ENCODE data around the gene SMIM32.
A peak's percentile ranks its signal among the peaks of the same experiment; 100 is the strongest.

DNA sequence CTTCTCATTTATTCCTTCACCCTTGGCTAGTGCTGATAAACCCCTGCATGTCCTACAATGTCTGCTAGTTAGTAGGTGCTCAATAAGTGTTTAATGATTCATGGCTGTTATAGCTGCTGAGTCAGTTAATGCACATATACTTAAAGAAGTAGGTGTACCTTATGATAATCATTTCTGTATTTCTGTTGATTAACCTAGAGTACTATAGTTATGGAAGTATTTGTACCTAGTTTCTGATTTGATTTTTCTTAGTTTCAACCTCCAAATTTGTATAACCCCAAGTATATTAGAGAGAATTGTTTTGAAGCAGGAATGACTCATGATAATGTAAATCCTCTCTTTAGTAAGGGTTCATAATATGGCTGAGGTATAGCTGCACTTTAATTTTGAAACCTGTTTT, 51.4 kb downstream of the SMIM32 start:
- TF ChIP-seq, protein P1, sequence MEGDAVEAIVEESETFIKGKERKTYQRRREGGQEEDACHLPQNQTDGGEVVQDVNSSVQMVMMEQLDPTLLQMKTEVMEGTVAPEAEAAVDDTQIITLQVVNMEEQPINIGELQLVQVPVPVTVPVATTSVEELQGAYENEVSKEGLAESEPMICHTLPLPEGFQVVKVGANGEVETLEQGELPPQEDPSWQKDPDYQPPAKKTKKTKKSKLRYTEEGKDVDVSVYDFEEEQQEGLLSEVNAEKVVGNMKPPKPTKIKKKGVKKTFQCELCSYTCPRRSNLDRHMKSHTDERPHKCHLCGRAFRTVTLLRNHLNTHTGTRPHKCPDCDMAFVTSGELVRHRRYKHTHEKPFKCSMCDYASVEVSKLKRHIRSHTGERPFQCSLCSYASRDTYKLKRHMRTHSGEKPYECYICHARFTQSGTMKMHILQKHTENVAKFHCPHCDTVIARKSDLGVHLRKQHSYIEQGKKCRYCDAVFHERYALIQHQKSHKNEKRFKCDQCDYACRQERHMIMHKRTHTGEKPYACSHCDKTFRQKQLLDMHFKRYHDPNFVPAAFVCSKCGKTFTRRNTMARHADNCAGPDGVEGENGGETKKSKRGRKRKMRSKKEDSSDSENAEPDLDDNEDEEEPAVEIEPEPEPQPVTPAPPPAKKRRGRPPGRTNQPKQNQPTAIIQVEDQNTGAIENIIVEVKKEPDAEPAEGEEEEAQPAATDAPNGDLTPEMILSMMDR (CRISPR knock-in tag; IDR thresholded peaks at IDR 0.05) = no peak
- TF ChIP-seq ZNF501 (CRISPR knock-in tag; IDR thresholded peaks at IDR 0.05) (no peak), EP300 (IDR thresholded peaks at IDR 0.05; ENCODE audit: low read depth in 2 of 2, low read length in 2 of 2) (no peak), EP300 (CRISPR knock-in tag; IDR thresholded peaks at IDR 0.05; ENCODE audit: borderline replicate concordance) (no peak), MAFF (IDR thresholded peaks at IDR 0.05; ENCODE audit: low read depth, low read length) (0 out of 2 replicates have a peak, but pooled peaks have one; percentile 2), POLR2A (IDR thresholded peaks at IDR 0.05; ENCODE audit: insufficient read depth in 1 of 2, low read depth in 2 of 2, low read length in 2 of 2) (no peak), EZH2 (conservative IDR thresholded peaks at IDR 0.05; ENCODE audit: low read depth, low read length) (no peak), SNRNP70 (IDR thresholded peaks at IDR 0.05; ENCODE audit: low read depth, low read length) (no peak), PHF5A (CRISPR knock-in tag; IDR thresholded peaks at IDR 0.05; ENCODE audit: low read depth, unreplicated experiment) (no peak)
- TF ChIP-seq, protein P2, sequence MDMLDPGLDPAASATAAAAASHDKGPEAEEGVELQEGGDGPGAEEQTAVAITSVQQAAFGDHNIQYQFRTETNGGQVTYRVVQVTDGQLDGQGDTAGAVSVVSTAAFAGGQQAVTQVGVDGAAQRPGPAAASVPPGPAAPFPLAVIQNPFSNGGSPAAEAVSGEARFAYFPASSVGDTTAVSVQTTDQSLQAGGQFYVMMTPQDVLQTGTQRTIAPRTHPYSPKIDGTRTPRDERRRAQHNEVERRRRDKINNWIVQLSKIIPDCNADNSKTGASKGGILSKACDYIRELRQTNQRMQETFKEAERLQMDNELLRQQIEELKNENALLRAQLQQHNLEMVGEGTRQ (IDR thresholded peaks at IDR 0.05; ENCODE audit: low read depth, low read length) = no peak
- TF ChIP-seq, protein P2 (CRISPR knock-in tag; IDR thresholded peaks at IDR 0.05; ENCODE audit: borderline replicate concordance) = no peak
- TF ChIP-seq, protein P3, sequence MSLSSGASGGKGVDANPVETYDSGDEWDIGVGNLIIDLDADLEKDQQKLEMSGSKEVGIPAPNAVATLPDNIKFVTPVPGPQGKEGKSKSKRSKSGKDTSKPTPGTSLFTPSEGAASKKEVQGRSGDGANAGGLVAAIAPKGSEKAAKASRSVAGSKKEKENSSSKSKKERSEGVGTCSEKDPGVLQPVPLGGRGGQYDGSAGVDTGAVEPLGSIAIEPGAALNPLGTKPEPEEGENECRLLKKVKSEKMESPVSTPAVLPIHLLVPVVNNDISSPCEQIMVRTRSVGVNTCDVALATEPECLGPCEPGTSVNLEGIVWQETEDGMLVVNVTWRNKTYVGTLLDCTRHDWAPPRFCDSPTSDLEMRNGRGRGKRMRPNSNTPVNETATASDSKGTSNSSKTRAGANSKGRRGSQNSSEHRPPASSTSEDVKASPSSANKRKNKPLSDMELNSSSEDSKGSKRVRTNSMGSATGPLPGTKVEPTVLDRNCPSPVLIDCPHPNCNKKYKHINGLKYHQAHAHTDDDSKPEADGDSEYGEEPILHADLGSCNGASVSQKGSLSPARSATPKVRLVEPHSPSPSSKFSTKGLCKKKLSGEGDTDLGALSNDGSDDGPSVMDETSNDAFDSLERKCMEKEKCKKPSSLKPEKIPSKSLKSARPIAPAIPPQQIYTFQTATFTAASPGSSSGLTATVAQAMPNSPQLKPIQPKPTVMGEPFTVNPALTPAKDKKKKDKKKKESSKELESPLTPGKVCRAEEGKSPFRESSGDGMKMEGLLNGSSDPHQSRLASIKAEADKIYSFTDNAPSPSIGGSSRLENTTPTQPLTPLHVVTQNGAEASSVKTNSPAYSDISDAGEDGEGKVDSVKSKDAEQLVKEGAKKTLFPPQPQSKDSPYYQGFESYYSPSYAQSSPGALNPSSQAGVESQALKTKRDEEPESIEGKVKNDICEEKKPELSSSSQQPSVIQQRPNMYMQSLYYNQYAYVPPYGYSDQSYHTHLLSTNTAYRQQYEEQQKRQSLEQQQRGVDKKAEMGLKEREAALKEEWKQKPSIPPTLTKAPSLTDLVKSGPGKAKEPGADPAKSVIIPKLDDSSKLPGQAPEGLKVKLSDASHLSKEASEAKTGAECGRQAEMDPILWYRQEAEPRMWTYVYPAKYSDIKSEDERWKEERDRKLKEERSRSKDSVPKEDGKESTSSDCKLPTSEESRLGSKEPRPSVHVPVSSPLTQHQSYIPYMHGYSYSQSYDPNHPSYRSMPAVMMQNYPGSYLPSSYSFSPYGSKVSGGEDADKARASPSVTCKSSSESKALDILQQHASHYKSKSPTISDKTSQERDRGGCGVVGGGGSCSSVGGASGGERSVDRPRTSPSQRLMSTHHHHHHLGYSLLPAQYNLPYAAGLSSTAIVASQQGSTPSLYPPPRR (CRISPR knock-in tag; IDR thresholded peaks at IDR 0.05; ENCODE audit: borderline replicate concordance) = no peak
- TF ChIP-seq, protein P4, sequence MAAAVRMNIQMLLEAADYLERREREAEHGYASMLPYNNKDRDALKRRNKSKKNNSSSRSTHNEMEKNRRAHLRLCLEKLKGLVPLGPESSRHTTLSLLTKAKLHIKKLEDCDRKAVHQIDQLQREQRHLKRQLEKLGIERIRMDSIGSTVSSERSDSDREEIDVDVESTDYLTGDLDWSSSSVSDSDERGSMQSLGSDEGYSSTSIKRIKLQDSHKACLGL (CRISPR knock-in tag; IDR thresholded peaks at IDR 0.05) = no peak
- TF ChIP-seq, protein P5, sequence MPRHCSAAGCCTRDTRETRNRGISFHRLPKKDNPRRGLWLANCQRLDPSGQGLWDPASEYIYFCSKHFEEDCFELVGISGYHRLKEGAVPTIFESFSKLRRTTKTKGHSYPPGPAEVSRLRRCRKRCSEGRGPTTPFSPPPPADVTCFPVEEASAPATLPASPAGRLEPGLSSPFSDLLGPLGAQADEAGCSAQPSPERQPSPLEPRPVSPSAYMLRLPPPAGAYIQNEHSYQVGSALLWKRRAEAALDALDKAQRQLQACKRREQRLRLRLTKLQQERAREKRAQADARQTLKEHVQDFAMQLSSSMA (CRISPR knock-in tag; IDR thresholded peaks at IDR 0.05) = no peak
